ENCODE data around the gene ZNF845. TPM values are rescaled to one million over a fixed set of nuclear protein-coding genes. Genes with fewer than 3 reads are reported as not detected.

The ZNF845 gene
- total and polyA plus RNA-seq, 4 donors = 0.68 to 5.8 (median 1.5) TPM

Other genes starting within 250 kb of the ZNF845 start
- gene ZNF160, start 230.3 kb upstream of the ZNF845 start, total RNA-seq = 10 to 100 TPM in 1 of 2 donors, 1 to 10 TPM in 1; 9.2 to 30.1 TPM
- gene ZNF160, start 230.3 kb upstream of the ZNF845 start, polyA plus RNA-seq = 1 to 10 TPM; 6.3 to 6.7 TPM
- 1 to 10 TPM; 1.3 to 2.4 TPM for gene ZNF415, start 200.8 kb upstream of the ZNF845 start, total RNA-seq
- 1 to 10 TPM in 1 of 2 donors, under 1 TPM in 1; 0.65 to 1.1 TPM for gene ZNF415, start 200.8 kb upstream of the ZNF845 start, polyA plus RNA-seq
- 1 to 10 TPM; 2.9 to 4.8 TPM for gene ZNF347, start 174.7 kb upstream of the ZNF845 start, total RNA-seq
- gene ZNF347, start 174.7 kb upstream of the ZNF845 start, polyA plus RNA-seq = under 1 TPM; 0.55 to 0.83 TPM
- gene ZNF665, start 140.4 kb upstream of the ZNF845 start, total RNA-seq = 1 to 10 TPM in 1 of 2 donors, under 1 TPM in 1; 0.50 to 1.0 TPM
- under 1 TPM; 0.09 to 0.29 TPM for gene ZNF665, start 140.4 kb upstream of the ZNF845 start, polyA plus RNA-seq
- gene ZNF677, start 78.9 kb upstream of the ZNF845 start, total RNA-seq = 1 to 10 TPM; 1.8 to 6.8 TPM
- gene ZNF677, start 78.9 kb upstream of the ZNF845 start, polyA plus RNA-seq = 1 to 10 TPM; 1.0 to 1.1 TPM
- gene VN1R2, start 75.5 kb upstream of the ZNF845 start, total RNA-seq = not detected
- not detected for gene VN1R2, start 75.5 kb upstream of the ZNF845 start, polyA plus RNA-seq
- gene VN1R4, start 66.0 kb upstream of the ZNF845 start, total RNA-seq = not detected
- gene VN1R4, start 66.0 kb upstream of the ZNF845 start, polyA plus RNA-seq = not detected
- gene ZNF525, start 32.0 kb downstream of the ZNF845 start, total RNA-seq = 1 to 10 TPM; 1.7 to 5.2 TPM
- 1 to 10 TPM; 1.1 to 1.2 TPM for gene ZNF525, start 32.0 kb downstream of the ZNF845 start, polyA plus RNA-seq
- 1 to 10 TPM; 8.0 to 8.5 TPM for gene ZNF765, start 61.4 kb downstream of the ZNF845 start, total RNA-seq
- gene ZNF765, start 61.4 kb downstream of the ZNF845 start, polyA plus RNA-seq = 1 to 10 TPM; 1.3 to 2.4 TPM
- 1 to 10 TPM; 6.2 to 6.3 TPM for gene ZNF761, start 98.2 kb downstream of the ZNF845 start, total RNA-seq
- 1 to 10 TPM; 2.7 to 4.0 TPM for gene ZNF761, start 98.2 kb downstream of the ZNF845 start, polyA plus RNA-seq
- gene ZNF813, start 134.0 kb downstream of the ZNF845 start, total RNA-seq = 1 to 10 TPM; 1.9 to 4.1 TPM
- under 1 TPM; 0.35 to 0.57 TPM for gene ZNF813, start 134.0 kb downstream of the ZNF845 start, polyA plus RNA-seq
- gene ZNF331, start 204.4 kb downstream of the ZNF845 start, total RNA-seq = 1 to 10 TPM; 6.9 to 9.7 TPM
- 1 to 10 TPM; 2.8 to 4.6 TPM for gene ZNF331, start 204.4 kb downstream of the ZNF845 start, polyA plus RNA-seq

Measured in liver (tissue), 4 donors.